PC-3 (cell line): ENCODE measurements around the gene PRICKLE1. TPM values are rescaled to one million over a fixed set of nuclear protein-coding genes. Genes with fewer than 3 reads are reported as not detected.

Experiments used
- ATAC-seq: fragments of 200-7000 bp; cut with Tn5 transposase; 2 replicates; pipeline ENCODE4 v1.9.1; 2020; ENCODE audit warnings: mild to moderate bottlenecking, moderate library complexity
- BruUV-seq: library from RNA; stranded (reverse); fragments of 400-500 nt; replicated peaks from 2 replicates; lab custom pipeline; 2021; lab: Mats Ljungman, UMichigan
- CTCF ChIA-PET: fragments of 300-600 bp; sonication (Branson Sonifier 250); formaldehyde crosslinking; loops from one replicate; lab custom pipeline; 2022; ENCODE audit warnings: antibody characterized with exemption; lab: Charles Lee
- POLR2A ChIA-PET: fragments of 300-600 bp; sonication (Branson Sonifier 250); formaldehyde crosslinking; loops from one replicate; lab custom pipeline; 2022; ENCODE audit warnings: antibody characterized with exemption; ENCODE audit not compliant: unreplicated experiment; lab: Charles Lee
- DNase-seq: peaks from one replicate; pipeline ENCODE4 v3.0.0-alpha.2; 2015
- H2AFZ ChIP-seq: fragments of 300-600 bp; sonication (generic); 2 replicates; pipeline ENCODE4 v1.6.0; 2016; ENCODE audit warnings: antibody characterized with exemption, low read length
- H3F3A ChIP-seq: fragments of 300-600 bp; sonication (generic); one replicate; pipeline ENCODE4 v1.6.0; 2017; ENCODE audit warnings: antibody characterized with exemption, low read length, control low read depth, mild to moderate bottlenecking; ENCODE audit not compliant: unreplicated experiment
- H3K27ac ChIP-seq: fragments of 300-600 bp; sonication (generic); 2 replicates; pipeline ENCODE4 v1.5.1; 2016; ENCODE audit warnings: mild to moderate bottlenecking, low read length
- H3K27me3 ChIP-seq: fragments of 300-600 bp; sonication (generic); 2 replicates; pipeline ENCODE4 v1.6.1; 2016; ENCODE audit warnings: low read length, mixed read lengths
- H3K36me3 ChIP-seq: fragments of 300-600 bp; sonication (generic); 2 replicates; pipeline ENCODE4 v1.6.1; 2016; ENCODE audit warnings: low read depth, mixed run types, low read length, mixed read lengths
- H3K4me1 ChIP-seq: fragments of 300-600 bp; sonication (generic); 2 replicates; pipeline ENCODE4 v1.5.1; 2016; ENCODE audit warnings: low read length; ENCODE audit not compliant: insufficient read depth
- H3K4me2 ChIP-seq: fragments of 300-600 bp; sonication (generic); 2 replicates; pipeline ENCODE4 v1.6.0; 2016; ENCODE audit warnings: low read length
- H3K4me3 ChIP-seq: fragments of 300-600 bp; sonication (generic); 2 replicates; pipeline ENCODE4 v1.5.1; 2016; ENCODE audit warnings: mild to moderate bottlenecking, low read length, mixed read lengths
- H3K79me2 ChIP-seq: fragments of 300-600 bp; sonication (generic); 2 replicates; pipeline ENCODE4 v1.6.1; 2017; ENCODE audit warnings: low read length, mixed read lengths
- H3K9ac ChIP-seq: fragments of 300-600 bp; sonication (generic); 2 replicates; pipeline ENCODE4 v1.6.0; 2016; ENCODE audit warnings: mild to moderate bottlenecking, low read length
- H3K9me2 ChIP-seq: fragments of 300-600 bp; sonication (generic); replicated peaks from 2 replicates; pipeline ENCODE4 v1.6.1; 2016; ENCODE audit warnings: mixed run types, low read length, mixed read lengths
- H3K9me3 ChIP-seq: fragments of 300-600 bp; sonication (generic); 2 replicates; pipeline ENCODE4 v1.6.1; 2016; ENCODE audit warnings: low read length, mixed read lengths
- H4K20me1 ChIP-seq: fragments of 300-600 bp; sonication (generic); 2 replicates; pipeline ENCODE4 v1.6.1; 2016; ENCODE audit warnings: low read length, mixed read lengths
- EZH2 ChIP-seq: fragments of 300-600 bp; sonication (generic); IDR thresholded peaks from one replicate; pipeline ENCODE4 v1.6.1; 2017; ENCODE audit warnings: antibody characterized with exemption, mild to moderate bottlenecking, low read length; ENCODE audit not compliant: unreplicated experiment
- EZH2phosphoT487 ChIP-seq: fragments of 300-600 bp; sonication (generic); IDR thresholded peaks from 2 replicates; pipeline ENCODE4 v1.6.1; 2018; ENCODE audit warnings: mild to moderate bottlenecking, antibody characterized with exemption, low read length, borderline replicate concordance
- intact Hi-C: fragments of 100-400 bp; cut with micrococcal nuclease; formaldehyde crosslinking; loops from 2 replicates; pipeline ENCODE4 v1.9.0; 2023
- total RNA-seq: library from RNA; depleted of rRNA; stranded (reverse); fragments of >200 nt; gene quantifications from 2 replicates; pipeline ENCODE4 v1.2.3, GENCODE V29; 2014
- TF ChIP-seq, protein P1 (sequence below): fragments of 300-600 bp; sonication (generic); conservative IDR thresholded peaks from 2 replicates; pipeline ENCODE4 v1.5.1; 2017; ENCODE audit warnings: antibody characterized with exemption, low read depth, mild to moderate bottlenecking, low read length

Gene PRICKLE1
- total RNA-seq, 1 experiment from 2014 or later, result 17.2 TPM

DNA sequence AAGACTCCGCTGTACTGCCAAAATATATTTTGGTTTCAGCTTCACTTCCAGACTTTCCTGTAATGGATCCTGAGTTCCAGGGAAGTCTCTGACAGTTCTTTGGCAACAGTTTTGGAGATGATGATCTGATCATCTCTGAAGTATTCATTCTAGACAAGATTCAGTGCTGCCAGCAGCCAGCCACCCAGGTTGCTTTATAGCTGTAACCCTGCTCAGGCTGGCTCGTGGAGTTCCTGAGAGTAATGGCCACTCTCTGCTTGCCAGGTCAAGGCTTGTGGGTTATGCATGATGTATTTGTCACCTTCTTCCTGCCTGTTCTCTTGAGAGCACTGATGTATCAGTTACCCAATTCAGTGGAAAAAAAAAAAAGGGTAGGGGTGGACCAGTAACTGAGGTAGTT is 139.3 kb downstream of the PRICKLE1 start:
- no peaks in the 10 kb centered on the region for H3K27me3 ChIP-seq
- no peak overlapping the region for H2AFZ ChIP-seq
- POLR2A ChIA-PET, result no interaction called here
- no peaks in the 10 kb centered on the region for H3K4me1 ChIP-seq
- H4K20me1 ChIP-seq, result no peaks in the 10 kb centered on the region
- TF ChIP-seq, protein P1, sequence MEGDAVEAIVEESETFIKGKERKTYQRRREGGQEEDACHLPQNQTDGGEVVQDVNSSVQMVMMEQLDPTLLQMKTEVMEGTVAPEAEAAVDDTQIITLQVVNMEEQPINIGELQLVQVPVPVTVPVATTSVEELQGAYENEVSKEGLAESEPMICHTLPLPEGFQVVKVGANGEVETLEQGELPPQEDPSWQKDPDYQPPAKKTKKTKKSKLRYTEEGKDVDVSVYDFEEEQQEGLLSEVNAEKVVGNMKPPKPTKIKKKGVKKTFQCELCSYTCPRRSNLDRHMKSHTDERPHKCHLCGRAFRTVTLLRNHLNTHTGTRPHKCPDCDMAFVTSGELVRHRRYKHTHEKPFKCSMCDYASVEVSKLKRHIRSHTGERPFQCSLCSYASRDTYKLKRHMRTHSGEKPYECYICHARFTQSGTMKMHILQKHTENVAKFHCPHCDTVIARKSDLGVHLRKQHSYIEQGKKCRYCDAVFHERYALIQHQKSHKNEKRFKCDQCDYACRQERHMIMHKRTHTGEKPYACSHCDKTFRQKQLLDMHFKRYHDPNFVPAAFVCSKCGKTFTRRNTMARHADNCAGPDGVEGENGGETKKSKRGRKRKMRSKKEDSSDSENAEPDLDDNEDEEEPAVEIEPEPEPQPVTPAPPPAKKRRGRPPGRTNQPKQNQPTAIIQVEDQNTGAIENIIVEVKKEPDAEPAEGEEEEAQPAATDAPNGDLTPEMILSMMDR, result no peak
- TF ChIP-seq EZH2, result no peak
- no peak for TF ChIP-seq EZH2phosphoT487
- peak; percentile 12; the same call in 1 of the 2 replicates for ATAC-seq
- no peak overlapping the region for H3K27ac ChIP-seq
- H3K4me3 ChIP-seq, result no peak overlapping the region
- no peaks in the 10 kb centered on the region for H3K9me3 ChIP-seq
- peaks cover 3% of the 10 kb centered on the region; the same call in 1 of the 2 replicates for H3K36me3 ChIP-seq
- no peak overlapping the region for H3K4me2 ChIP-seq
- no peaks in the 10 kb centered on the region for H3F3A ChIP-seq
- CTCF ChIA-PET, result no interaction called here
- BruUV-seq, result no TSS peak
- DNase-seq, result peak; percentile 4
- H3K9me2 ChIP-seq, result no peaks in the 10 kb centered on the region
- no peak overlapping the region for H3K9ac ChIP-seq
- H3K79me2 ChIP-seq, result no peaks in the 10 kb centered on the region
- intact Hi-C loops, result no loop called here

DNA sequence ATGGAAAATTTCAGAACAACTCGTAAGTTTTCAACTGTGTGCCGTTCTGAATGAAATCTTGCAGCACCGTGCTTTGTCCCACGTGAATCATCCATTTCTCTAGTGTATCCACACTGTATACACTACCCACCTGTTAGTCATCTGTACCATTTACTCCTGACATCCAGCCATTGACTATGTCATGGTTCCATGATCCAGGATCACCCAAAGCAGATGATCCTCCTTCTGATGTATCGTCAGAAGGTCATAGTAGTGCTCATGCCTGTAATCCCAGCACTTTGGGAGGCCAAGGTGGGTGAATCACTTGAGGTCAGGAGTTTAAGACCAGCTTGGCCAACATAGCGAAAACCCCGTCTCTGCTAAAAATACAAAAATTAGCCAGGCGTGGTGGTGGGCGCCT is 140.7 kb downstream of the PRICKLE1 start:
- Histone ChIP-seq H3K4me3 (no peak overlapping the region), H4K20me1 (no peaks in the 10 kb centered on the region), H3K79me2 (no peaks in the 10 kb centered on the region), H3K9me2 (no peaks in the 10 kb centered on the region), H3K4me2 (no peak overlapping the region), H3K9ac (no peak overlapping the region), H3K9me3 (no peaks in the 10 kb centered on the region), H3K4me1 (no peaks in the 10 kb centered on the region), H3F3A (no peaks in the 10 kb centered on the region), H3K36me3 (peaks cover 3% of the 10 kb centered on the region; the same call in 1 of the 2 replicates), H2AFZ (no peak overlapping the region), H3K27ac (no peak overlapping the region), H3K27me3 (no peaks in the 10 kb centered on the region)
- ChIA-PET POLR2A (no interaction called here), CTCF (no interaction called here)
- ATAC-seq, result no peak
- no TSS peak for BruUV-seq
- no peak for DNase-seq
- intact Hi-C loops, result no loop called here
- TF ChIP-seq EZH2, result no peak
- no peak for TF ChIP-seq EZH2phosphoT487

DNA sequence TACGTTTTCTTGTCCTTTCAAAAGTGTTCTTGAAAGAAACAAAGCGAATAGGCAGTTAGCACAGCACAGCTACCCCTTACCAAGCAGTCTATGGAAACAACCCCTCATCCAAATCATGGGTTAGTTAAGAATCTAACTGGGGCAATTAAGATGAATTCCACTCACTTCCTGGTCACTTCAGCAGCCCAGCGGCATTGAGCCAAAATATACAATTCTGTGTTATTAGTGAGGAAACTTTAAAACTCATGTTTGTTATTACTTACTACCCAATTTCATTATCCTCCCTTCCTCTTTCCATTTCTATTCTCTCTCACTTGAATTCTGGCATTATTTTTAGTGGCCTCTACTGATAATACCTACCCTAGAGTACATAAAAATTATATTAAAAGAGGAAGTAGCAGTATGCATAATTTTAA is 142.2 kb downstream of the PRICKLE1 start:
- Histone ChIP-seq H4K20me1 (no peaks in the 10 kb centered on the region), H3K27me3 (no peaks in the 10 kb centered on the region), H3K27ac (no peak overlapping the region), H3K9me3 (no peaks in the 10 kb centered on the region), H3K4me1 (no peaks in the 10 kb centered on the region), H3K9ac (no peak overlapping the region), H2AFZ (no peak overlapping the region), H3K4me3 (no peak overlapping the region), H3K9me2 (no peaks in the 10 kb centered on the region), H3K4me2 (no peak overlapping the region), H3K79me2 (no peaks in the 10 kb centered on the region), H3K36me3 (peaks cover 13% of the 10 kb centered on the region), H3F3A (no peaks in the 10 kb centered on the region)
- ChIA-PET CTCF (no interaction called here), POLR2A (no interaction called here)
- no TSS peak for BruUV-seq
- TF ChIP-seq EZH2 (no peak), EZH2phosphoT487 (no peak)
- TF ChIP-seq, protein P1, result no peak
- ATAC-seq (no peak), DNase-seq (no peak)
- intact Hi-C loops, result no loop called here
